Measurements from ENCODE around the gene PTPRM.

- TF ChIP-seq TAF1 (IDR thresholded peaks at IDR 0.05; ENCODE audit: low read depth) (no peak), POLR2AphosphoS5 (IDR thresholded peaks at IDR 0.05) (no peak)
- TF ChIP-seq, protein P1, sequence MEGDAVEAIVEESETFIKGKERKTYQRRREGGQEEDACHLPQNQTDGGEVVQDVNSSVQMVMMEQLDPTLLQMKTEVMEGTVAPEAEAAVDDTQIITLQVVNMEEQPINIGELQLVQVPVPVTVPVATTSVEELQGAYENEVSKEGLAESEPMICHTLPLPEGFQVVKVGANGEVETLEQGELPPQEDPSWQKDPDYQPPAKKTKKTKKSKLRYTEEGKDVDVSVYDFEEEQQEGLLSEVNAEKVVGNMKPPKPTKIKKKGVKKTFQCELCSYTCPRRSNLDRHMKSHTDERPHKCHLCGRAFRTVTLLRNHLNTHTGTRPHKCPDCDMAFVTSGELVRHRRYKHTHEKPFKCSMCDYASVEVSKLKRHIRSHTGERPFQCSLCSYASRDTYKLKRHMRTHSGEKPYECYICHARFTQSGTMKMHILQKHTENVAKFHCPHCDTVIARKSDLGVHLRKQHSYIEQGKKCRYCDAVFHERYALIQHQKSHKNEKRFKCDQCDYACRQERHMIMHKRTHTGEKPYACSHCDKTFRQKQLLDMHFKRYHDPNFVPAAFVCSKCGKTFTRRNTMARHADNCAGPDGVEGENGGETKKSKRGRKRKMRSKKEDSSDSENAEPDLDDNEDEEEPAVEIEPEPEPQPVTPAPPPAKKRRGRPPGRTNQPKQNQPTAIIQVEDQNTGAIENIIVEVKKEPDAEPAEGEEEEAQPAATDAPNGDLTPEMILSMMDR (IDR thresholded peaks at IDR 0.05; ENCODE audit: poor library complexity, severe bottlenecking), result no peak
Measured at GRCh38 chr18:8356001-8356400, 788.9 kb downstream of the PTPRM start.
